GM12892 (cell line): Measurements from ENCODE around the gene PER3.

Experiments used
- POLR2A ChIP-seq: IDR thresholded peaks from 2 replicates; pipeline ENCODE4 v1.6.1; 2011; ENCODE audit warnings: low read depth, low read length, control low read depth
- POLR2AphosphoS5 ChIP-seq: IDR thresholded peaks from 2 replicates; pipeline ENCODE4 v1.6.1; 2011; ENCODE audit warnings: low read depth, low read length, control low read depth

DNA sequence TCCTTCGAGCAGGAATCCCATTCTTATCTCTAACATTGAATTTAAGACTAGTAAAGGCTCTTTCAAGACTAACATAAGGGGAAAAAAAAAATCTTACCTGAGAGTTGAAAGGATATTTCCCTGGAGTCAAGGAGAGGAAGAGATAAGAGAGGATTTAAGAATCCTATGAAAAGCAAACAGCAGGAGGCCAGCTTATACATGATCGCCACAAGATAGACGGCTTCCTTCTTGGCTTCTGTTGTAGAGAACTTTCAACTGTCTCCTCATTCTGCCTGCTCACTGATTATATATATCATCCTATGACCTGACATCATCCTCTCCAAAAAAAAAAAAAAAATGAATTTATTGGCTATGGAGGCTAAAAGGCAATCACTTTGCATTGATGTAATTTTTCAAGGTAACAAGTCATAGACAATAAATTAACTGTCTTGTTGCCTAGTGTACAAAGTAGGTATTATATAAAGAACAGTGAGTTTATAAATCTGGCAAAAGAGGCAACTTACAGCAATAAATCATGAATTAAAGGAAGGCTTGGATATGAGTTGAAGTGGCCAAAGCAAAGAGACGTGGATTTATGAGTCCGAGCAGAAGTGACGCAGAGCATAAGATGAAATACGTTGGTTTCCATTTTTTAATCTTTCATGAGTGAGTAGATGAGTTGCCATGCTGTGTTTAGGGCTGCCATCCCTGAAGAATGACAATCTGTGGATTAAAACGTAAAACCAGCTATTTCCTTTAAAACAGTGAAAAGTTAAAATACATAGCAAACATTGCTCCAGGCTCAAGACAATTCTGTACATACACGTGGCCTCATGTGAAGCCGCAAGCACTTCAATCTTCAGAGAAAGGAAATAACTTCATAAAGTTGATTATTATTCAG, 69.0 kb downstream of the PER3 start, which contains the start of gene UTS2:
- TF ChIP-seq POLR2AphosphoS5 (no peak), POLR2A (no peak)
